CD14-positive monocyte (primary cell): ENCODE results near the gene CST9. TPM values are rescaled to one million over a fixed set of nuclear protein-coding genes. Genes with fewer than 3 reads are reported as not detected.
A peak's percentile ranks its signal among the peaks of the same experiment; 100 is the strongest.

ENCODE experiments used
- DNase-seq, 3 donors: peaks; one replicate each; pipeline ENCODE4 v3.0.0-alpha.2; 2011 to 2022
- H2AFZ ChIP-seq: 2 replicates; pipeline ENCODE4 v1.6.0; 2012; ENCODE audit warnings: mild to moderate bottlenecking, low read depth, low read length, inconsistent platforms; ENCODE audit not compliant: insufficient read depth, poor library complexity, severe bottlenecking
- H3K27ac ChIP-seq, 2 donors: 1 replicate in 1 of 2; 2 replicates in 1 of 2; pipeline ENCODE4 v1.5.1; 2012 to 2013; ENCODE audit warnings: low read length in 2 of 2, control low read depth in 1 of 2, inconsistent platforms in 1 of 2, low read depth in 1 of 2, mild to moderate bottlenecking in 1 of 2
- H3K27me3 ChIP-seq, 2 donors: one replicate each; pipeline versions ENCODE4 v1.6.0 to v1.6.1; 2011 to 2013; ENCODE audit warnings: low read length in 2 of 2; ENCODE audit not compliant: control insufficient read depth in 2 of 2, insufficient read depth in 2 of 2
- H3K36me3 ChIP-seq, 2 donors: replicated peaks in 1 of 2; 1 replicate in 1 of 2; 2 replicates in 1 of 2; pipeline versions ENCODE4 v1.5.1 to v1.6.1; 2012 to 2013; ENCODE audit warnings: low read length in 2 of 2, control low read depth in 1 of 2, inconsistent platforms in 1 of 2, mild to moderate bottlenecking in 1 of 2; ENCODE audit not compliant: insufficient read depth in 2 of 2, control insufficient read depth in 1 of 2
- H3K4me1 ChIP-seq, 2 donors: 1 replicate in 1 of 2; 2 replicates in 1 of 2; pipeline versions ENCODE4 v1.5.1 to v1.6.1; 2012 to 2013; ENCODE audit warnings: low read length in 2 of 2, control low read depth in 1 of 2, inconsistent platforms in 1 of 2, mild to moderate bottlenecking in 1 of 2, moderate library complexity in 1 of 2; ENCODE audit not compliant: insufficient read depth in 2 of 2, control insufficient read depth in 1 of 2
- H3K4me2 ChIP-seq: replicated peaks from 2 replicates; pipeline ENCODE3; 2012; ENCODE audit warnings: low read length, moderate library complexity, mild to moderate bottlenecking; ENCODE audit not compliant: poor library complexity, severe bottlenecking; ENCODE audit errors: extremely low read depth
- H3K4me3 ChIP-seq, 3 experiments: fragments of 200-600 bp in 1 of 3; sonication (generic) in 1 of 3; replicated peaks in 1 of 3; 1 replicate in 2 of 3; 2 replicates in 1 of 3; pipeline ENCODE4 v1.5.1; 2011 to 2013; ENCODE audit warnings: low read length in 3 of 3, mild to moderate bottlenecking in 3 of 3, control low read depth in 2 of 3, low read depth in 2 of 3, inconsistent platforms in 1 of 3, moderate library complexity in 1 of 3
- H3K79me2 ChIP-seq: 2 replicates; pipeline ENCODE4 v1.6.0; 2012; ENCODE audit warnings: mild to moderate bottlenecking, control low read depth, inconsistent platforms, low read length, moderate library complexity; ENCODE audit not compliant: insufficient read depth
- H3K9ac ChIP-seq: 2 replicates; pipeline ENCODE4 v1.6.0; 2017; ENCODE audit warnings: low read length, mild to moderate bottlenecking; ENCODE audit not compliant: insufficient read depth, poor library complexity, severe bottlenecking
- H3K9me3 ChIP-seq, 2 donors: replicated peaks in 1 of 2; 1 replicate in 1 of 2; 2 replicates in 1 of 2; pipeline versions ENCODE4 v1.5.1 to v1.6.1; 2012 to 2013; ENCODE audit warnings: low read length in 2 of 2, control low read depth in 1 of 2; ENCODE audit not compliant: control insufficient read depth in 1 of 2, insufficient read depth in 1 of 2
- H4K20me1 ChIP-seq: 2 replicates; pipeline ENCODE4 v1.6.0; 2012; ENCODE audit warnings: mild to moderate bottlenecking, low read length, control low read depth, moderate library complexity; ENCODE audit not compliant: insufficient read depth
- H3K27ac Mint-ChIP-seq, 7 donors: one replicate each; pipeline ENCODE4 v1.8.0; 2020; ENCODE audit warnings: mild to moderate bottlenecking in 7 of 7, mixed read lengths in 7 of 7, moderate library complexity in 6 of 7, inconsistent platforms in 2 of 7
- H3K27me3 Mint-ChIP-seq, 3 donors: one replicate each; pipeline ENCODE4 v1.8.0; 2021 to 2022; ENCODE audit warnings: low read depth in 3 of 3, mild to moderate bottlenecking in 3 of 3, mixed read lengths in 3 of 3, moderate library complexity in 3 of 3, inconsistent platforms in 1 of 3
- H3K36me3 Mint-ChIP-seq, 2 donors: one replicate each; pipeline ENCODE4 v1.8.0; 2020; ENCODE audit warnings: mixed read lengths in 2 of 2, inconsistent platforms in 1 of 2, mild to moderate bottlenecking in 1 of 2
- H3K4me1 Mint-ChIP-seq: one replicate; pipeline ENCODE4 v1.8.0; 2020; ENCODE audit warnings: mild to moderate bottlenecking, mixed read lengths
- H3K4me3 Mint-ChIP-seq, 2 donors: one replicate each; pipeline ENCODE4 v1.8.0; 2020; ENCODE audit warnings: mild to moderate bottlenecking in 2 of 2, mixed read lengths in 2 of 2, moderate library complexity in 1 of 2
- H3K9me3 Mint-ChIP-seq, 7 donors: one replicate each; pipeline ENCODE4 v1.8.0; 2020 to 2022; ENCODE audit warnings: mixed read lengths in 7 of 7, mild to moderate bottlenecking in 6 of 7, moderate library complexity in 6 of 7, inconsistent platforms in 2 of 7
- WGBS: methylation state at CpG from one replicate; pipeline ENCODE4 v1.1.5; 2013; ENCODE audit warnings: missing lambda C conversion rate; ENCODE audit not compliant: insufficient coverage; 5-methylcytosine and 5-hydroxymethylcytosine counted together
- intact Hi-C, 2 donors: fragments of 100-400 bp; cut with micrococcal nuclease; formaldehyde crosslinking; loops; one replicate each; pipeline versions ENCODE4 v1.15.0 to v1.15.1; 2023
- polyA plus RNA-seq, 3 donors: library from polyadenylated mRNA; depleted of rRNA in 1 of 3; unstranded in 2 of 3; stranded (reverse) in 1 of 3; fragments of 300-500 nt in 2 of 3; fragments of >200 nt in 1 of 3; fragmentation: Illumina TruSeq in 2 of 3; gene quantifications; 1 replicate in 2 of 3; 2 replicates in 1 of 3; pipeline ENCODE4 v1.2.3, GENCODE V29; 2012 to 2021
- TF ChIP-seq, protein P1 (sequence below): fragments of 200-600 bp; IDR thresholded peaks from one replicate; pipeline ENCODE4 v1.8.0; 2022; ENCODE audit warnings: antibody characterized with exemption, mild to moderate bottlenecking

CST9 gene
- polyA plus RNA-seq, 3 donors, result 0.13 TPM; not detected in 2

DNA sequence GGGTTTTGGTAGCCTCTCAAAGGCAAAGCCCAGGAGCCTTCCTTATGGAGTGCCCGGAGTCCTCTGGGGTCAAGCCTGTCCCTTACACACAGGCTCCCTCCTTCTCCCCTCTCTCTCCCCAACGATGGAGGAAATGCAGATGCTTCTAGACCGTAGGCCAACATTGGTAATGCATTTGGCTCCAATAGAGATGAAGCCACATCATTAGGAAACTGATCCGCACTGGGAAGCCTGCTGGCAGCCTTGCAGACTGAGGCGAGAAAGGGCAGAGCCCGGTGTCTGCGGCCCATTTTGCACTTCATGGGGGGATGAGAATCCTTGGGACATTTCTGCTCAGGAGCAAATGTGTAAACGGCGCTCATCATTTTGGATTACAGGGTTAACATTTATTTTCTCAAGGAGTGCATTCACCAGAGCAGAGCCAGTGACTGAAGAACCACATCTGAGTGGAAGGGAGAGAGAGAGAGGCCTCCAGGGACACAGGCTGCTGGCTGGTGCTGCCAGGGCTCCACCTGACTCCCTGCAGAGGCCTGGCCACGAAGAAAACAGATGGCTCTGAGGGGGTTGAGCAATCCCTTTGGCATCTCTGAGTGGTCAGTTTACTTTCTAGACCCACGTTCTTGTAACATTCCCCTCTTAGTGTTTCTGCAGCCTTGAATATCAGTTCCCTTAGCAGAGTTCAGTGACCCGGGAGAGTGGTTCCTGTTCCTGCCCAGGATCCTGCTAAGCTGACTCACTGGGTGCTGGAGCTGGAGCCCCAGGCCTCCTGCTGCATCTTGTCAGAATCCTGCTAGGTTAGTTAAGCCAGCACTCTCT lies 36.4 kb upstream of the CST9 start:
- peak overlapping the region in 1 of 3 experiments; percentile 34 for H3K4me3 ChIP-seq
- Mint-ChIP-seq H3K36me3 (no peaks in the 10 kb centered on the region), H3K4me3 (peak overlapping the region in 1 of 2 donors; percentile 72), H3K4me1 (peaks cover 78% of the 10 kb centered on the region), H3K27me3 (peaks cover 0 to 3% (median 0%) of the 10 kb centered on the region in 3 donors), H3K9me3 (peaks cover 0 to 2% (median 0%) of the 10 kb centered on the region in 7 donors), H3K27ac (peak overlapping the region; percentile 21 to 90 (median 76))
- peak; percentile 64 to 76 (median 74) for DNase-seq
- peak overlapping the region; percentile 8 to 47 for H3K27ac ChIP-seq
- no peak overlapping the region for H2AFZ ChIP-seq
- intact Hi-C loops, result no loop called here
- peaks cover 74 to 90% of the 10 kb centered on the region in 2 donors for H3K4me1 ChIP-seq
- TF ChIP-seq, protein P1, sequence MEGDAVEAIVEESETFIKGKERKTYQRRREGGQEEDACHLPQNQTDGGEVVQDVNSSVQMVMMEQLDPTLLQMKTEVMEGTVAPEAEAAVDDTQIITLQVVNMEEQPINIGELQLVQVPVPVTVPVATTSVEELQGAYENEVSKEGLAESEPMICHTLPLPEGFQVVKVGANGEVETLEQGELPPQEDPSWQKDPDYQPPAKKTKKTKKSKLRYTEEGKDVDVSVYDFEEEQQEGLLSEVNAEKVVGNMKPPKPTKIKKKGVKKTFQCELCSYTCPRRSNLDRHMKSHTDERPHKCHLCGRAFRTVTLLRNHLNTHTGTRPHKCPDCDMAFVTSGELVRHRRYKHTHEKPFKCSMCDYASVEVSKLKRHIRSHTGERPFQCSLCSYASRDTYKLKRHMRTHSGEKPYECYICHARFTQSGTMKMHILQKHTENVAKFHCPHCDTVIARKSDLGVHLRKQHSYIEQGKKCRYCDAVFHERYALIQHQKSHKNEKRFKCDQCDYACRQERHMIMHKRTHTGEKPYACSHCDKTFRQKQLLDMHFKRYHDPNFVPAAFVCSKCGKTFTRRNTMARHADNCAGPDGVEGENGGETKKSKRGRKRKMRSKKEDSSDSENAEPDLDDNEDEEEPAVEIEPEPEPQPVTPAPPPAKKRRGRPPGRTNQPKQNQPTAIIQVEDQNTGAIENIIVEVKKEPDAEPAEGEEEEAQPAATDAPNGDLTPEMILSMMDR, result no peak
- no peaks in the 10 kb centered on the region for H3K9me3 ChIP-seq
- H4K20me1 ChIP-seq, result peaks cover under 1% of the 10 kb centered on the region
- peaks cover 8% of the 10 kb centered on the region for H3K79me2 ChIP-seq
- no peak overlapping the region for H3K9ac ChIP-seq
- 64% methylated on average over 12 of the region's 12 CpGs for WGBS
- no peaks in the 10 kb centered on the region for H3K27me3 ChIP-seq
- H3K36me3 ChIP-seq, result no peaks in the 10 kb centered on the region
- peak overlapping the region; percentile 24 for H3K4me2 ChIP-seq

DNA sequence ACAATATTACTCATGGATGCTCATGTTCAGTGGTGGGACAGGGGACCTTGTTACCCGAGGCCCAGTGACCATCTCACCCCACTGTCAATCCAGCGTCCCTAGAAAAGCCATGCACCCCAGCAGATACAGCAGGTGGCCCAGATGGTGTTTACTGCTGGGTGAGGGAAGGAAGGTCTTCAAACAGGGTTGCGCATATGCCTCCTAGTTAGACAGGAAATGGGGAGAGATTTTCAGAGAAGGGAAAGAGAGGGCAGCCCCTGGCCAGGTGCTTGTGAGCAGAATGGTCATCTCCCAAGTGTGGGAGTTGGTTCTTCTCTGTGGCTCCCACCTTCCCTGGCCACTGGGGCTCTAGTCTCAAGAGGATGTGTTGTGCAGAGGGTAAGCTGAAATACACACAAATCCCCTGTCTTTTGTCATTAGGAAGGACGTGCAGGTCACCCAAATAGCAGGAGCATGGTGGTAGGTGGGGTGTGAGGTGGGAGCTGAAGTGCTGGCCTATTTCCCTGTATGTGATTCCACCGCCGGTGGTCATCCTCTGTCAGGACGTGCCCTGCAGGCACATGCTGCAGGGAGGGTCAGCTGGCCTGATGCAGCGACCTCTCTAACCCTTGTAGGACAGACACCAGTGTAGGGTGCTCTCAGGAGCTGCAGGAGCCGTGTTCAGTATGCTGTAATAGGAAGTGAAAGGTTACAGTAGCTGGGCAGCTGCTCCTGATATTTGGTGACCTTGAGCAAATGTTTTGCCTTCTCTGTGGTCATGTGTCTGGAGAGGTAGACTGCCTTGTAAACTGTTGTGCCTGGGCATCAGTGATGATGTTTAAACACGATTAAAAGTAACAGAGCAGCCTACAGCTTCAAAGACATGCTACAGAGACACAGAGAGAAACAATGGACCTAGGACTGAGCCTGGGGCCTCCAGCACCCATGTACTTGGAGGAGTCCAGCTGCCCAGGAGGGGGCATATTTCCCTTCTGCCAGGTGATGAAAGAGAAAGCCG lies 35.3 kb upstream of the CST9 start:
- Mint-ChIP-seq H3K4me1 (peaks cover 78% of the 10 kb centered on the region), H3K9me3 (peaks cover 0 to 2% (median 0%) of the 10 kb centered on the region in 7 donors), H3K27ac (peak overlapping the region in 1 of 7 donors; percentile 44), H3K4me3 (peak overlapping the region; percentile 26 to 53), H3K36me3 (peaks cover 5 to 9% of the 10 kb centered on the region in 2 donors), H3K27me3 (peaks cover 0 to 3% (median 0%) of the 10 kb centered on the region in 3 donors)
- Histone ChIP-seq H3K36me3 (no peaks in the 10 kb centered on the region), H3K9ac (no peak overlapping the region), H3K4me3 (no peak overlapping the region), H3K79me2 (peaks cover 20% of the 10 kb centered on the region), H4K20me1 (peaks cover 12% of the 10 kb centered on the region), H3K27ac (no peak overlapping the region), H3K4me1 (peaks cover 73 to 88% of the 10 kb centered on the region in 2 donors), H3K4me2 (no peak overlapping the region), H3K9me3 (no peaks in the 10 kb centered on the region), H3K27me3 (no peaks in the 10 kb centered on the region), H2AFZ (no peak overlapping the region)
- TF ChIP-seq, protein P1, result no peak
- intact Hi-C loops, result no loop called here
- no peak for DNase-seq
- WGBS, result 68% methylated on average over 6 of the region's 11 CpGs
